ENCODE data around the gene HSH2D. TPM values are rescaled to one million over a fixed set of nuclear protein-coding genes. Genes with fewer than 3 reads are reported as not detected.

HSH2D gene
- total RNA-seq, 6 donors from 2014 or later, result 5.9 to 12.6 (median 8.2) TPM

- H3K27ac ChIP-seq, result no peak overlapping the region
- TF ChIP-seq POLR2AphosphoS5 (IDR thresholded peaks at IDR 0.05) (no peak), CTCF (IDR thresholded peaks at IDR 0.05) (no peak), EP300 (IDR thresholded peaks at IDR 0.05) (no peak), POLR2A (IDR thresholded peaks at IDR 0.05) (no peak)
- WGBS, 2 donors, result 89 to 91% methylated on average over 3 of the region's 3 CpGs
- H3K9me3 ChIP-seq, result no peaks in the 10 kb centered on the region
- no peak overlapping the region for H3K4me3 ChIP-seq
- H3K4me1 ChIP-seq, result peaks cover 44 to 74% (median 52%) of the 10 kb centered on the region in 4 donors
- DNase-seq, result no peak
- no peak for ATAC-seq (ENCODE audit: low FRiP score in 2 of 2)
- peaks cover 0 to 17% (median 9%) of the 10 kb centered on the region in 4 donors for H3K36me3 ChIP-seq
- no peaks in the 10 kb centered on the region for H3K27me3 ChIP-seq
Measured at GRCh38 chr19:16113727-16114126, 29.8 kb upstream of the HSH2D start.

GRCh38 chr19:16115301-16116039, 28.0 kb upstream of the HSH2D start:
- DNase-seq (no peak), ATAC-seq (ENCODE audit: low FRiP score in 2 of 2) (no peak)
- H3K4me3 ChIP-seq, result no peak overlapping the region
- TF ChIP-seq POLR2AphosphoS5 (IDR thresholded peaks at IDR 0.05), result no peak
- TF ChIP-seq EP300 (IDR thresholded peaks at IDR 0.05), result no peak
- no peak for TF ChIP-seq CTCF (IDR thresholded peaks at IDR 0.05)
- TF ChIP-seq POLR2A (IDR thresholded peaks at IDR 0.05), result no peak
- no peak overlapping the region for H3K27ac ChIP-seq
- 88 to 95% methylated on average over 6 to 9 of the region's 9 CpGs for WGBS, 2 donors
- H3K4me1 ChIP-seq, result peaks cover 46 to 78% (median 57%) of the 10 kb centered on the region in 4 donors
- H3K27me3 ChIP-seq, result no peaks in the 10 kb centered on the region
- H3K9me3 ChIP-seq, result no peaks in the 10 kb centered on the region
- peaks cover 6 to 34% (median 26%) of the 10 kb centered on the region in 4 donors for H3K36me3 ChIP-seq

DNA sequence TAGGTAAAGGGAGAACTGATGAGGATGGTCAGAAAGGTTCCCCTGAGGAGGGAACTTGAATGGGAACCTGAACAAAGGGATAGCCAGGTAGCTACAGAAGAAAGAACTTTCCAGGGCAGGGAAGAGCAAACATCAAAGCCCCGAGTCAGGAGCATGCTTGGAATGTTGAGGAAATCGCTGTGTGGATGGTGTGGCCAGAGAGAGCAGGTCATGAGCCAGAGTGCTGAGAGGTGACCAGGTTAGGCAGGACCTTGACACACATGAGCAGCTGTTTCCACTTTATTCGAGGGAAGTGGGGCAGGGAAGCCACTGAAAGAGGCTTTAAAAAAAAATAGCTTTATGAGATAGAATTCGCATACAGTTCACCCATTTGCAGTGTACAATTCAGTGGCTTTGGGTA, 27.4 kb upstream of the HSH2D start:
- H3K9me3 ChIP-seq, result no peaks in the 10 kb centered on the region
- peaks cover 6 to 40% (median 32%) of the 10 kb centered on the region in 4 donors for H3K36me3 ChIP-seq
- ATAC-seq (ENCODE audit: low FRiP score in 2 of 2), result no peak
- no peaks in the 10 kb centered on the region for H3K27me3 ChIP-seq
- TF ChIP-seq CTCF (IDR thresholded peaks at IDR 0.05) (no peak), POLR2A (IDR thresholded peaks at IDR 0.05) (no peak)
- H3K27ac ChIP-seq, result peak overlapping the region in 1 of 4 donors; percentile 16
- WGBS, 2 donors, result 62 to 74% methylated on average over 4 of the region's 4 CpGs
- peaks cover 43 to 72% (median 52%) of the 10 kb centered on the region in 4 donors for H3K4me1 ChIP-seq
- H3K4me3 ChIP-seq, result no peak overlapping the region
- DNase-seq, result no peak

- WGBS, 2 donors, result 75 to 86% methylated on average over 7 to 11 of the region's 11 CpGs
- H3K4me1 ChIP-seq, result peaks cover 37 to 63% (median 47%) of the 10 kb centered on the region in 4 donors
- no peak overlapping the region for H3K4me3 ChIP-seq
- peaks cover 17 to 56% (median 48%) of the 10 kb centered on the region in 4 donors for H3K36me3 ChIP-seq
- DNase-seq (no peak), ATAC-seq (ENCODE audit: low FRiP score in 2 of 2) (no peak)
- no peaks in the 10 kb centered on the region for H3K27me3 ChIP-seq
- peak overlapping the region; percentile 46 to 70 (median 67) for H3K27ac ChIP-seq
- TF ChIP-seq CTCF (IDR thresholded peaks at IDR 0.05) (no peak), POLR2A (IDR thresholded peaks at IDR 0.05) (no peak), EP300 (IDR thresholded peaks at IDR 0.05) (no peak), POLR2AphosphoS5 (IDR thresholded peaks at IDR 0.05) (no peak)
- no peaks in the 10 kb centered on the region for H3K9me3 ChIP-seq
Measured at GRCh38 chr19:16117594-16118033, 25.9 kb upstream of the HSH2D start.
